Right atrium auricular region (tissue), 2 donors: ENCODE results near the gene RSPO1. TPM values are rescaled to one million over a fixed set of nuclear protein-coding genes. Genes with fewer than 3 reads are reported as not detected.

Experiments
- DNase-seq: peaks from one replicate; pipeline ENCODE4 v3.0.0-alpha.2; 2019; ENCODE audit warnings: low spot score
- H3K27ac ChIP-seq, 2 donors: fragments of 200-600 bp; sonication (generic); 1 replicate in 1 of 2; 2 replicates in 1 of 2; pipeline ENCODE4 v1.5.1; 2016 to 2019
- H3K27me3 ChIP-seq, 2 donors: fragments of 200-600 bp; sonication (generic); one replicate each; pipeline versions ENCODE4 v1.5.1 to v1.6.0; 2017 to 2019
- H3K36me3 ChIP-seq: fragments of 200-600 bp; sonication (generic); one replicate; pipeline ENCODE4 v1.5.1; 2016
- H3K4me1 ChIP-seq, 2 donors: fragments of 200-600 bp; sonication (generic); one replicate each; pipeline versions ENCODE4 v1.5.1 to v1.6.0; 2017 to 2019
- H3K4me3 ChIP-seq, 2 donors: fragments of 200-600 bp; sonication (generic); 1 replicate in 1 of 2; 2 replicates in 1 of 2; pipeline ENCODE4 v1.5.1; 2017 to 2019; ENCODE audit warnings: mild to moderate bottlenecking in 1 of 2, moderate library complexity in 1 of 2
- H3K9me3 ChIP-seq, 2 donors: fragments of 200-600 bp; sonication (generic); one replicate each; pipeline ENCODE4 v1.5.1; 2019
- CTCF ChIP-seq, 2 donors: fragments of 200-600 bp; sonication (generic); IDR thresholded peaks; one replicate each; pipeline ENCODE4 v1.5.1; 2019; ENCODE audit warnings: antibody characterized with exemption in 2 of 2
- total RNA-seq, 2 donors: library from RNA; depleted of rRNA; stranded (reverse); fragments of >200 nt; gene quantifications; one replicate each; pipeline ENCODE4 v1.1.0, GENCODE V29; 2016

RSPO1 gene
- total RNA-seq, 2 donors from 2014 or later: 6.3 to 9.1 TPM

- Histone ChIP-seq H3K4me3 (no peak overlapping the region), H3K27me3 (no peaks in the 10 kb centered on the region), H3K4me1 (no peaks in the 10 kb centered on the region), H3K9me3 (peaks cover 0 to 22% of the 10 kb centered on the region in 2 donors), H3K27ac (no peak overlapping the region), H3K36me3 (no peaks in the 10 kb centered on the region)
- DNase-seq: no peak
- TF ChIP-seq CTCF (IDR thresholded peaks at IDR 0.05): no peak
These were observed 6.4 kb upstream of the RSPO1 start for GRCh38 chr1:37641059-37641458.

- Histone ChIP-seq H3K9me3 (peaks cover 0 to 7% of the 10 kb centered on the region in 2 donors), H3K4me3 (no peak overlapping the region), H3K27ac (no peak overlapping the region), H3K4me1 (peaks cover 0 to 15% of the 10 kb centered on the region in 2 donors), H3K27me3 (peaks cover 0 to 20% of the 10 kb centered on the region in 2 donors), H3K36me3 (no peaks in the 10 kb centered on the region)
- no peak for DNase-seq
- TF ChIP-seq CTCF (IDR thresholded peaks at IDR 0.05): no peak
These were observed 1.7 kb upstream of the RSPO1 start for GRCh38 chr1:37636435-37636834.

- H3K9me3 ChIP-seq: no peaks in the 10 kb centered on the region
- H3K27me3 ChIP-seq: peaks cover 3 to 22% of the 10 kb centered on the region in 2 donors
- H3K27ac ChIP-seq: no peak overlapping the region
- H3K4me1 ChIP-seq: peaks cover 0 to 15% of the 10 kb centered on the region in 2 donors
- no peak for TF ChIP-seq CTCF (IDR thresholded peaks at IDR 0.05)
- no peak for DNase-seq
- no peaks in the 10 kb centered on the region for H3K36me3 ChIP-seq
- peak overlapping the region in 1 of 2 donors; percentile 43 for H3K4me3 ChIP-seq
These were observed 555 bp upstream of the RSPO1 start for GRCh38 chr1:37634992-37635902.

- Histone ChIP-seq H3K27ac (no peak overlapping the region), H3K27me3 (peaks cover 5 to 25% of the 10 kb centered on the region in 2 donors), H3K36me3 (no peaks in the 10 kb centered on the region), H3K4me1 (peaks cover 0 to 15% of the 10 kb centered on the region in 2 donors), H3K4me3 (peak overlapping the region in 1 of 2 donors; percentile 43), H3K9me3 (no peaks in the 10 kb centered on the region)
- TF ChIP-seq CTCF (IDR thresholded peaks at IDR 0.05): no peak
- no peak for DNase-seq
These were observed 801 bp downstream of the RSPO1 start for GRCh38 chr1:37633938-37634243.

DNA sequence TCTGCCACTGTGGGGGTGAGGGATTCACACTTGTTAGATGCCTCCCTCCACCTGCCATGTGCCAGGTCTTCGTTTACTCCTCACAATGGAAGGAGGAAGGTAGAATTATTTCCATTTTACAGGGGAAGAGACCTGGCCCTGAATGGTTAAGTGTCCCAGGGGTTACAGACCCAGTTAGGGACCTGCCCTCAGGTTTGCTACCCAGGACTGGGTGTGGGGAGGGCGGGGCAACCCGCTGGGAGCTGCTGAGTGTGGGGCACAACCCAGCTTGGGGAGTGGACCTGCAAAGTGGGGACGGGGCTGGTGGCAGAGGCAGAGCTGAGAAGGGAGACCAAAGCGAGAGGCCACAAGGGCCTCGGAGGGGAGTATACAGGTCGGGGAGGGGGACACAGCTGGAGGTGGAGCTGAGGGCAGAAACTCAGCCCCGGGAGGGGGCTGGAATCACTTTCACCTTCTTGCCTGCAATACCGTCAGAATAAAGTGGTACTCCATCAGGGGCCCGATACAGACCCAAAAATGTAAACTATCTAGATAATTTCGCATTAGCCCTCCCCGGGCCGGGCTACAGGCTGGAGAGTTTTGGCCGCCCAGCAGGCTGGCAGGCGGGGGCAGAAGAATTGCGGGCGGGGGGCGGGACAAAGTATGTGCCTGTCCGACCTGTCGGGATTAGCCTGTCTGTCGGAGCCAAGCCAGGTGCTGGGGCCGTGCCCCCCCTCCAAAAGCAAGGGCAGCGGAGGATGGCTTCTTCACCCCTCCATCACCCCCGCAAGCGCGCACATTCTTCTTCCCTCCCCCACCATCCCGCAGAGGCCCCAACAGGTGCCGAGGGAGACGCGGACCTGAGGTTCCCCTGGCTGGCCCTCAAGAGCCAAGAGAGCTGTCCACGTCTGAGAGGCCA, 1.4 kb downstream of the RSPO1 start:
- H3K27me3 ChIP-seq: peaks cover 5 to 25% of the 10 kb centered on the region in 2 donors

More for the DNA sequence above, 1.4 kb downstream of the RSPO1 start:
- H3K4me1 ChIP-seq: peaks cover 0 to 15% of the 10 kb centered on the region in 2 donors
- H3K9me3 ChIP-seq: no peaks in the 10 kb centered on the region
- no peak for DNase-seq
- H3K36me3 ChIP-seq: no peaks in the 10 kb centered on the region
- H3K4me3 ChIP-seq: peak overlapping the region in 1 of 2 donors; percentile 43
- no peak overlapping the region for H3K27ac ChIP-seq
- no peak for TF ChIP-seq CTCF (IDR thresholded peaks at IDR 0.05)
